Liver (tissue), 3 donors: ENCODE measurements around the gene KRTAP9-3.

Experiments
- EGR1 ChIP-seq, 2 donors: IDR thresholded peaks; 2 replicates each; pipeline ENCODE4 v1.6.1; 2016 to 2018; ENCODE audit warnings: antibody characterized with exemption in 2 of 2, low read depth in 2 of 2
- GABPA ChIP-seq, 2 donors: IDR thresholded peaks in 1 of 2; conservative IDR thresholded peaks in 1 of 2; 2 replicates each; pipeline ENCODE4 v1.6.1; 2016; ENCODE audit warnings: antibody characterized with exemption in 2 of 2, mild to moderate bottlenecking in 1 of 2, moderate library complexity in 1 of 2
- JUND ChIP-seq, 2 donors: IDR thresholded peaks; 2 replicates each; pipeline ENCODE4 v1.6.1; 2016; ENCODE audit warnings: antibody characterized with exemption in 2 of 2
- NR2F2 ChIP-seq: IDR thresholded peaks from 2 replicates; pipeline ENCODE4 v1.6.1; 2016; ENCODE audit warnings: antibody characterized with exemption
- RAD21 ChIP-seq, 2 donors: IDR thresholded peaks; 2 replicates each; pipeline ENCODE4 v1.6.1; 2016; ENCODE audit warnings: antibody characterized with exemption in 2 of 2, mild to moderate bottlenecking in 2 of 2
- REST ChIP-seq: IDR thresholded peaks from 2 replicates; pipeline ENCODE4 v1.6.1; 2016; ENCODE audit warnings: antibody characterized with exemption, mild to moderate bottlenecking
- SP1 ChIP-seq: IDR thresholded peaks from 2 replicates; pipeline ENCODE4 v1.6.1; 2018; ENCODE audit warnings: antibody characterized with exemption, mild to moderate bottlenecking
- TAF1 ChIP-seq: conservative IDR thresholded peaks from 2 replicates; pipeline ENCODE4 v1.6.1; 2016; ENCODE audit warnings: antibody characterized with exemption, mild to moderate bottlenecking
- YY1 ChIP-seq: IDR thresholded peaks from 2 replicates; pipeline ENCODE4 v1.6.1; 2016; ENCODE audit warnings: antibody characterized with exemption, mild to moderate bottlenecking
- ZBTB33 ChIP-seq: IDR thresholded peaks from 2 replicates; pipeline ENCODE4 v1.6.1; 2016; ENCODE audit warnings: antibody characterized with exemption
- TF ChIP-seq, protein P1 (sequence below): fragments of 150-350 bp; IDR thresholded peaks from 2 replicates; pipeline ENCODE4 v1.5.1; 2017; ENCODE audit warnings: improper control_type of control experiment, low read depth, low read length; ENCODE audit not compliant: missing input control
- TF ChIP-seq, protein P2 (sequence below): IDR thresholded peaks from 2 replicates; pipeline ENCODE4 v1.6.1; 2016; ENCODE audit warnings: antibody characterized with exemption
- TF ChIP-seq, protein P3 (sequence below): IDR thresholded peaks from 2 replicates; pipeline ENCODE4 v1.6.1; 2016; ENCODE audit warnings: antibody characterized with exemption
- donor health status: healthy.
- donor health status: healthy.

GRCh38 chr17:41184480-41184961 lies 47.7 kb upstream of the KRTAP9-3 start, which contains the start of gene KRTAP4-1:
- TF ChIP-seq NR2F2 = no peak
- TF ChIP-seq, protein P1, sequence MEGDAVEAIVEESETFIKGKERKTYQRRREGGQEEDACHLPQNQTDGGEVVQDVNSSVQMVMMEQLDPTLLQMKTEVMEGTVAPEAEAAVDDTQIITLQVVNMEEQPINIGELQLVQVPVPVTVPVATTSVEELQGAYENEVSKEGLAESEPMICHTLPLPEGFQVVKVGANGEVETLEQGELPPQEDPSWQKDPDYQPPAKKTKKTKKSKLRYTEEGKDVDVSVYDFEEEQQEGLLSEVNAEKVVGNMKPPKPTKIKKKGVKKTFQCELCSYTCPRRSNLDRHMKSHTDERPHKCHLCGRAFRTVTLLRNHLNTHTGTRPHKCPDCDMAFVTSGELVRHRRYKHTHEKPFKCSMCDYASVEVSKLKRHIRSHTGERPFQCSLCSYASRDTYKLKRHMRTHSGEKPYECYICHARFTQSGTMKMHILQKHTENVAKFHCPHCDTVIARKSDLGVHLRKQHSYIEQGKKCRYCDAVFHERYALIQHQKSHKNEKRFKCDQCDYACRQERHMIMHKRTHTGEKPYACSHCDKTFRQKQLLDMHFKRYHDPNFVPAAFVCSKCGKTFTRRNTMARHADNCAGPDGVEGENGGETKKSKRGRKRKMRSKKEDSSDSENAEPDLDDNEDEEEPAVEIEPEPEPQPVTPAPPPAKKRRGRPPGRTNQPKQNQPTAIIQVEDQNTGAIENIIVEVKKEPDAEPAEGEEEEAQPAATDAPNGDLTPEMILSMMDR = no peak
- TF ChIP-seq, protein P2, sequence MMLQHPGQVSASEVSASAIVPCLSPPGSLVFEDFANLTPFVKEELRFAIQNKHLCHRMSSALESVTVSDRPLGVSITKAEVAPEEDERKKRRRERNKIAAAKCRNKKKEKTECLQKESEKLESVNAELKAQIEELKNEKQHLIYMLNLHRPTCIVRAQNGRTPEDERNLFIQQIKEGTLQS = no peak
- TF ChIP-seq TAF1 = no peak
- no peak for TF ChIP-seq GABPA (IDR thresholded peaks at IDR 0.05 in 1 of 2, conservative IDR thresholded peaks at IDR 0.05 in 1 of 2)
- no peak for TF ChIP-seq JUND (IDR thresholded peaks at IDR 0.05)
- no peak for TF ChIP-seq RAD21 (IDR thresholded peaks at IDR 0.05)
- TF ChIP-seq EGR1 (IDR thresholded peaks at IDR 0.05; ENCODE audit: low read depth in 2 of 2) = no peak
- no peak for TF ChIP-seq REST
- TF ChIP-seq YY1 = no peak
- TF ChIP-seq, protein P3, sequence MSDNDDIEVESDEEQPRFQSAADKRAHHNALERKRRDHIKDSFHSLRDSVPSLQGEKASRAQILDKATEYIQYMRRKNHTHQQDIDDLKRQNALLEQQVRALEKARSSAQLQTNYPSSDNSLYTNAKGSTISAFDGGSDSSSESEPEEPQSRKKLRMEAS = no peak
- TF ChIP-seq ZBTB33 = no peak
- no peak for TF ChIP-seq SP1
